Stimulated activated CD8-positive, alpha-beta memory T cell treated with anti-CD3 and anti-CD28 coated beads, Interleukin-2, amount 100 ng/mL, for 48 hours (primary cell): Measurements from ENCODE around the gene PCSK5.
A peak's percentile ranks its signal among the peaks of the same experiment; 100 is the strongest.
"Not testable (repeated sequence)": the region's sequence is repeated elsewhere in the genome, so short reads cannot be mapped to it uniquely, and the experiment has no call there.

Source experiments
- DNase-seq, 2 donors: peaks; one replicate each; pipeline ENCODE4 v3.0.0-alpha.2; 2020; ENCODE audit warnings: low read depth in 2 of 2

Gene PCSK5

DNA sequence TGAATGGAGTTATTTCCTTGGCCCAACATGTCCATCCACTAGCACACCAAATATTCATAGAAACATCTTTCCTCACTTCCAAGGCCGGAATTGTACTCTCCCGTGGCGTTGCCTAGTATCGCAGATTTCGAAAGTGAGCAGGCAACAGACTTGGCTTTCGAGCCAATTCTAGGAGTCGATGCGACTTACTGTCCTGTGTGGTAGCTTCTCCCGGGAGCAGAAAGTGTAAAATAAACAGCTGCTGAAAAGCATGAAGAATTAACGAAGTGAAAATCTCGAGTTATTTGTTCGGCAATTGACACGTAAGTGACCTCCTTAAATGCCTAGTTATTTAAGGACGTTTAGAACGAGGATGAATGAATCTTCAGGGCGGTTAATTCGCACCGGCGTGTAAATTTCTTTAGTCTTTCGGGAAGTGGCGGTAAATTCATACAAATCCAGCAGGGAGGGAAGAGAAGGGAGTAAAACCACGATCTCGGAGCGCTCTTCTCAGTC lies 449 bp upstream of the PCSK5 start:
- no peak for DNase-seq

DNA sequence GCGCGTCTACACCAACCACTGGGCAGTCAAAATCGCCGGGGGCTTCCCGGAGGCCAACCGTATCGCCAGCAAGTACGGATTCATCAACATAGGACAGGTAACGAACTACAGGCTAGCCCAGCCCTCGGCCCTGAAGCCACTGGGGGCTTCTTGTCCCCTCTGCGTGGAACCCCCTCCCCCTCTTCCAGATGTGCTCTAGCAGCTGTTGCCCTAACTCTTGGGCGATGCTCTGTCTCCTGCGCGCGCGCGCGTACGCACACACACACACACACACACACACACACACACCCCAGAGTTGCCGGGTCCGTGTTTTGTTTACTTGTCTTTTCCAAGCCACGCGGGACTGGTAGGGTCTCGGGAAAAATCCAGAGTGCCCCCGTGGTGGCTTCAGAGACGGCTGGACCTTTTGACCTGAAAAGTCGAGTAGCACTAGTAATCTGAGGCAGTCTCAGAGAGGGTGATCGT lies 836 bp downstream of the PCSK5 start:
- peak in 1 of 2 donors; percentile 35 for DNase-seq

DNA sequence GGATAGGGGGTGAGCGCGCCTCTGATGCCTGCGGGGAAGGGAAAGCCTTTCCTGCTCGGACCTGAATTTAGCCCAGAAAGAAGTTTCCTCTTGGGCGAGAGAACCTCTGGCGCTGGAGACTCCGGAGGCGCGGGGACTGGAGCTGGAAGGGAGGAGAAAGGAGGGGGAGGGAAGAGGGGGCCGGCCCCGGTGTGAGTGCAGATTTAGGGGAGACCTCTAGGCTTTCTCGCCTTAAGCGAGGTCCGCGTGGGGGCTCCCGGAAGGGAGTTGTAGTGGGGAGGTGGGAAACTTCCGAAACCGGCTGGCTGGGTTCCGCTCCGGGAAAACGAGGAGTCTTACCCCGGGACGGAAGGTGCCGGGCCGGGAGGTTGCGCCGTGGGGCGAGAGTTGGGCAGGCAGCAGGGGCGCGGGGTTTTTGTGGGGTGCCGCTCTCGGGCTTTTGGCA lies 1.3 kb downstream of the PCSK5 start:
- no peak for DNase-seq

DNA sequence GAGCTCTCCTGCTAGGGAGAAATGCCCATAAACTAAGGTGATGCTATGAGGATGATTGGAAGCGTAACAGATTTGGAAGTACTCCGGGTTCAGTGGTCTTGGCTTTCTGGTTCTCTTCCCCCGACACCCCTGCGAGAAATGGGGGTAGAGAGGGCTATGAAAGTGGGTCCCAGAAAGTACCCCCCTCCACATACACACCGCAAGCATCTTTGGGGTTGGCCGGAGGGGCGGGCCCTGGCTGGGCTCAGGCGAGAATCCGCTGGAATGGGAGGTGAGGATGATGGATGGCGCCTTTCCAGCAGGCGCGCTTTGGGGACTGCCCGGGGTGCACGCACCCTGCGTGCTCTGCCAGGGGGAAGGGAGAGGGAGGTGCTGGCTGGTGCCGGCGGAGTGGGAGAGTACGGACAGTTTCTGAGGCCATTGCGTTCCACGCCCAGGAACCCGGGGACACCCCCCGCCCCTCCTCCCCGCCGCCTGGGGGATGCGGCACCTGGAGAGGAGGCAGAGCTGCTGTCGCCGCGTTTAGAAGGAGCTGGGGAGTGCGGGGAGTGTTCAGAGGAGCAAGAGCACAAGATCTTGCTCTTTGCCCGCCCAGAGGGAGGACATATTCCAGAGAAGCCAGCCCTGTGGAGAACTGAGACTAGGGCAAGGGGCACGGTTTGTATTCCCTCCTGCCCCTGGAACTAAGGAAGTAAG lies 1.9 kb downstream of the PCSK5 start:
- peak in 1 of 2 donors; percentile 25 for DNase-seq

DNA sequence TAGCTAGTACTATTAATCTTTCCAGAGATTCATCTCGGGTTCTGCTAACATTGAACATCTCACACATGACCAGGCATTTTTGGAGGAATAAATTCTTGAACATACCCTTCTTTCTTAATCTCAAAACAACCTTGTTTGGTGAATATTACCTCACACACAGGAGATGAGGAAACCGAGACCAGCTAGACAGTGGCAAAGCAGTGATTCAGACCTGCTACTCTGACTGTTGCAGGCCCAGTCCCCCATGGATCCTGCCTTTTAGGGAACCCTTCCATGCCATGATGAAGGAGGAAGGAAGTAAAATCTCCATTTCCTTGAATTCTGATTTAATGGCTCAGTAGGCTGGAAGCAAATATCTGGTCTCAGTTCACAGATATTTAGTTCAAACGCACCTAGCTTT lies 2.6 kb downstream of the PCSK5 start:
- no peak for DNase-seq

DNA sequence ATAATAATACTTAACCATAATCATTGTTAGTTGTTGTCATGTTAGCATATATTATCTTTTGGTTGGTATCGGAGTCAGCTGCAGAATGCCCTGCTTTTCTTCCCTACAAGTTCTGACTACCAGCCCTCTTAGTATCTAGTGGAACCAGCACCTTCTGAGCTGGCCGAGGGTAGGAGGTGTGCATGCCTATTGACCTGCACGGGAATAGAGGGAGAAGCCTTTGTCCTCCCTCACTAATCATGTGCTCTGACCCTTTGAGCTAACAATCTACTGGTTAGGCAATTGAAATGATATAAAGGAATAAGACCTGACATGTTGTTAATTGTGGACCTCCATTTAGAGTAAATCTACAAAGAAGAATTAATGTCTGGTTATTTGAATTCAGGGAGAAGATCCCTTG lies 4.1 kb downstream of the PCSK5 start:
- DNase-seq, result no peak

DNA sequence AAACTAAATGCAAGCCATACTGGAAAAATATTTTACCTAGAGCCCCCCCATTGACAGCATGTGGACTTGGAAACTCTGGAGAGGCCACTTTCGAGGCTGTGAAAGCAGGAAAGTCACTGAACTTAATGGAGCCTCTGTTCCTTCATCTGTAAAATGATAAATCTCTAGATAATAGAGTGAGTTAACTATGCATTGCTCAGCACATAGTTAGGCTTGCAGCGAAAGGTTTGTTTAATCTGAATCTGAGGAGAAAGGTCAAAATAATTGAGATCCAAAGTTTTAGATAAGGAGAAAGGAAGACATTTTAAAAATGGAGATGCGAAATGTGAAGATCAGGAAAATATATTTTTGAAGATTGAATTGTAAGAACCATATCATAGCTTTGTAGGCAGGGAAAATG lies 4.6 kb downstream of the PCSK5 start:
- no peak for DNase-seq

DNA sequence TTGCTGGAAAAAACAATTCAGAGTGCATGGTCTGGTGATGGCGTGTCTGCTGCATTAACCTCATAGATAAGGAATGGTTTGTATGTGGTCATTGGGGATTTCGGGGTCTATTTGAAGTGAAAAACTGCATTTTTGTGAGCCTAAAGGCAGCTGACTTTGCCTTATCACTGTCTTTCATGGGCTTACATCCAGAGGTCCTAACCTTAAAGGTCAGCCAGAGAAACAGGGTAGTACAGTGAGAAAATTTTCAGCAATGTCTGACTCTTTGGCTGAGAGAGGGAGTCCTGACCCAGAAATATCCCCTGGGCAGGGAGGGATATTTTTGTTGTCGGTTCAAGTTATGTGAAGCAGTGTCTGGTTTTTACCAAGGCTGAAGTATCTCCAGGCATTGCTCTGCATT lies 5.7 kb downstream of the PCSK5 start:
- no peak for DNase-seq

DNA sequence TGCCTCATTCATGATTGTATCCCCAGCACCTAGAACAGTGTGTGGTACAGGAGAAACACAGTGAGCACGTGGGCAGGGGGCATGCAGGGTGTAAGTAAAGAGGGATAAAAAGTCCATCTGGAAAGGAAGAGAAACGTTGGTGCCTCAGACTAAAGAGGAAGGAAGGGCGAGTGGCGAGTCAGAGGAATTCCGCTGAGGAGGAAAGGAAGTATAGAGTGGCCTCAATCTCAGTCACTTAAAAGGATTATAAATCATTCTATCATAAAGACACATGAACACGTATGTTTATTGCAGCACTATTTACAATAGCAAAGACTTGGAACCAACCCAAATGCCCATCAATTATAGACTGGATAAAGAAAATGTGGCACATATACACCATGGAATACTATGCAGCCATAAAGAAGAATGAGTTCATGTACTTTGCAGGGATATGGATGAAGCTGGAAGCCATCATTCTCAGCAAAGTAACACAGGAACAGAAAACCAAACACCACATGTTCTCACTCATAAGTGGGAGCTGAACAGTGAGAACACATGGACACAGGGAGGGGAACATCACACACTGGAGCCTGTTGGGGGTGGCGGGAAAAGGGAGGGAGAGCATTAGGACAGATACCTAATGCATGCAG lies 10.5 kb downstream of the PCSK5 start:
- not testable (repeated sequence) for DNase-seq

DNA sequence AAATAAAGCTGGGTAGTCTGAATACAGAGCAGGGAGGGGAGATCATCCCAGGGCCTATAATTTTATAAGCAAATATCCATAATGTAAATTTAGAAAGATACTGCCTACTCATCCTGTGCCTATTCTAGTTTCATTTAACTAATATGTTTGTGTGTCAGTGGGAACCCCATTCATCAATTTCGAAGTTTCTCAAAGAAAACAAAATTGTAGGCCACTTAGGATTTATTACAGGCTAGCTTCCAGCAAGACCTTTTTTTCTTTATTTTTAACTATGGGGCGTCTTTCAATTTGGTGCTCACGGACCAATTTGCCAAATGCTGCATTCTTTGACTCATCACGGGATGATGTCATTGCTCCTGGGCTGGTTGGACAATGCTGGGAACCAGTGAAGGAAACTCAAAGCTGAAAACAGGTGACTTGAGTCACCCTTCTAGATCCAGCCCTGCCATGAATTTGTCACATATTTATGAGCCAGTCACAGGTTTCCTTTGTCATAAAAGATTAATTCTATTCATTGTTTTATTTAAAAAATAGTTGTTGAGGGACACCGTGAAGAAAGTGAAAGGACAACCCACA lies 13.4 kb downstream of the PCSK5 start:
- no peak for DNase-seq

DNA sequence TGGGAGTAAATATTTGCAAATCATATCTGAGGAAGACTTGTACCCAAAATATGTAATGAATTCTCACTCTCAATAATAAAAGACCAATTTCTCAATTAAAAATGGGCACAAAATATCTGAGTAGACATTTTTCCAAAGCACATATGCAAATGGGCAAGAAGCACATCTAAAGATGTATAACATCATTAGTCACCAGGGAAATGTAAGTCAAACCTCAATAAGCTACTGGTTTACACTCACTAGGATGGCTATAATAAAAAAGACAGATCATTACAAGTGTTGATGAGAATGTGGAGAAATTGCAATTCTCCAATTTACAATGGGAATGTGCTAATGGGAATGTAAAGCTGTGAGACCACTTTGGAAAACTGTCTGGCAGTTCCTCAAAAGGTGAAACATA lies 13.9 kb downstream of the PCSK5 start:
- no peak for DNase-seq

DNA sequence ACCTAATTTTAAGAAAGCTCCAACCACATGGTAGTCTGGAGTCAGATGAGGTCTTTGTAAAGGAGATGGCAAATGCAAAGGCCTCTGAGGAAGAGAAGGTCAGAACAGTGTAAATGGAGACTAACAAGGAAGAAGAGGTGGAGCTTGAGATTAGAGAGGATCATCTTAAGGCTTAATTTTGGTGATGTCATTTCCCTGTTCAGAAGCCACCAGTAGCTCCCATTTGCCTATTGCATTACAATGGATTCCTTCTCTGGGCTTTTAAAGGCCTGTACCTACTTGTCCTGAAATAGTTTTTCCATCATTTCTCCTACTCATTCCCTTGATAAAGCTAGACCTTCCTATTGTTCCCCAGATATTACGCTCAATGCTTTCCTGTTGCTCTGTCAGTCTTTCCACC lies 16.1 kb downstream of the PCSK5 start:
- no peak for DNase-seq

DNA sequence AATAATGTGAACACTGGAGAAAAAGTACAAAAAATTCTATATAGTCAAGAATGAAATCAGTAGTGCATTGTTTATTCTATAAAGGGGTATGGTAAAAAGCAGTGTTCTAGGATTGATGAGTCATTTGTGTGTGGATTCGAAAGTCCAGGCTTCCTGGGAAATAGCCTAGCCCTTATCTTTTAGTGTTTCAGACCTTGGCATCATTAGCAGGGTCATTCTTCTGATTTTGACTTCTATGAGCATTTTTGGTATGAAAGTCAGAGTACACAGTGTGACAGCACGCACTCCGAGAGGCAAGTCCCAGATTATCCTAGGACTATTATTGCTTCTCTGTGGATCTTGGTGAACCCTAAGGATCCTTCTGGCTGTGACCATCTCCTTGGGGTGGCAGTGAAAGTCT lies 16.9 kb downstream of the PCSK5 start:
- DNase-seq, result no peak

DNA sequence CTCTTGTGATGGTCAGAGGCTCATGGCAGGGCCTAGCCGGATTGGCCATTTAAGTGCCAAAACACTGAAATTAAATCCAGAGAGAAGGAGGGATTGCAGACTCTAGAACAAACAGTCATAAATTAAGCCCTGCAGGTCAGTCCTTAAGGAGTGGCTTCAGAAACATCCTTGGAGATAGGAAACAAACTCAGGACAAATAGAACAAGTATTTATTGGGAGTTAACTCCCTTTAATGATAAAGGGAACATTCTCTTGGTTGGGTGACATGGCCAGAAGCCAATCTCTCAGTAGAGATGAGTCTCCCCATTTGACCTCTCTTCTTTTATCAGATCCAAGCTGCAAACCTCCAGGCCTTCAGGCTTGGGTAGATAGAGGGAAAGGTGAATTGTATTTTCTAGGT lies 17.4 kb downstream of the PCSK5 start:
- DNase-seq, result no peak

DNA sequence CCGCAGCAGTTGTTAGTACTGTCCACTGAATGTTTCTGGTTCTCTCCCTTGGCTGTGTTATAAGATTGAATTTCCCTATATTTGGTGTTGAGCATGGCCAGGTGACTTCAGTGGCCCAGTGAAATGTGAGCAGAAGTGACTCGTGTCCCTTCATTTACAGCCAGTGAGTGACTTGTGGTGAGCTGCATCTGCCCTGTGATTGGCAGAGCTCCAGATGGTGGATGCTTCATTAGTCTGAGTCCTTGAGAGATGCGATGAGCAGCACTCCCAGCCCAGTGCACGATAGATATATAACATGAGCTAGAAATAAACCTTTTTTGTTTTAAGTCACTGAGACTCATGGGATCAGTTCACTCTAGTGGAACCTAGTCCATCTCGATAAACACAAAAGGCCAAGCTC lies 19.3 kb downstream of the PCSK5 start:
- no peak for DNase-seq

DNA sequence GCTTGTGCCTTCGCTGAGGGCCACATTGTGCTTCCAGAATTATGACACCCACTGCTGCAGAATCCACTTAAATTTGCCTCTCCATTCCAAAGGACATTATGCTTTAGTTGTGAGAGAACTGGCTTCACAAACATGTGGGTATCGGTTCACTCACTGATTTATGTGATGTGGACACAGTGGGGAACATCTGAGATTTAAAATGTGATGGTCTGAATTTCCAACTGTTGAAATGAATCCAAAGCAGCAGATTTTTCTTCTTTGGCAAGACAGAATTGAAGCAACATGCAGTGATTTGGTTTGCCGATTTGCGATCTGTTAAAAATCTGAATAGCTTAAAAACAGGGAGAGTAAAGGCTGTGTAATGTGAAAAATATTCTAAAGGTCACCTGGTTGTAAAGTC lies 20.3 kb downstream of the PCSK5 start:
- DNase-seq, result no peak

DNA sequence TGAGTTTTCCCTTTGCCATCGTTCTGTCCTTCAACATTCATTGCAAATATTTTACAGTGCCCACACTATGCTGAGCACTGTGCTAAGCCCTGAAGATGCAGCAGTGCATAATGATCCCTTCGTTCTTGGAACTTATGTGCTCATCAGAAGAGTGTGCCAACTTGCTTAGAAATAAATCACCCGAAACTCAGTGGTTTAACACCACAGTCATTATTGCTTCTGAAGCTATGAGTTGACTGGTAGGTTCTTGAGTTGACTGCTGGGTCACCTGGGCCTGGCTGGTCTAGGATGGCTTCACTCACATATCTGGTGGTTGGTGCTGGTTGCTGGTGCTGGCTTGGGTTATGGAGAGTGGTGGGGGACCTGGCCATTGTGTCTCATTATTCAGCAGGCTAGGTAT lies 20.9 kb downstream of the PCSK5 start:
- no peak for DNase-seq

DNA sequence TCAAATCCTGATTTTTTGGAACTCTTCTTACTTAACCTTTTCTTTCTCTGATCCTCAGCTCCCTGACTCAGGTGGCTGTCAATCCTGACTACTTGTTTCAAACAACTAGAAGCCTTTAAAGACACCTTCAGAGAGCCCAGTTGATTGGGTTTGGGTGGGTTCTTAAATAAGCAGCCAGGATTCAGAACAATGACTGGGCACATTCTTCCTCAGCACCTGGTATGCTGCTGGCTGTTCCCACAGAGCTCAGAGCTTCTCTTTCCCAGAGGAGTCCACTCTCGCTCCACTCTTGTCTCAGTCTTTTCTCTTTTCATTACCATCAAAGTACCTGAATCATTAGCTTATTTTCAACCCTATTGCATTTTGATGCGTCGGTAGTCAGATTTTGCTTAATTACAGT lies 22.5 kb downstream of the PCSK5 start:
- DNase-seq, result no peak

DNA sequence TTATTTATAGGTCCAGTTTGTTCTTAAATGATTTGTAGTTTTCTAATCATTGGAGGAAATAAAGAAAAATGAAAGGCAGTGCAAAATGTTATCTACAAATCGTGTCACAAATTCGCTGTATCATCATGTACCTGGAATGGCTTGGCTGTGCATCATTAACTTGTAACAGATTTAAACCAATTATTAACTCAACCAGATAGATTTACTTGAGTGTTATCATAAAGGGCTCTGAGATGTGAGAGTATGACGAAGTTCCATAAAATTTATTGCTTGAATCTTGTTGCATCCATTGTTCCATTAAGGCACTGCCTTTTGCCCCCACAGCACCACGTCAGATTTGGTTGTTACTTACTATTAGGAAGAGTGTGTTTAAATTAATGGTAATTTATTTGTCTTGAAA lies 23.5 kb downstream of the PCSK5 start:
- DNase-seq, result no peak

DNA sequence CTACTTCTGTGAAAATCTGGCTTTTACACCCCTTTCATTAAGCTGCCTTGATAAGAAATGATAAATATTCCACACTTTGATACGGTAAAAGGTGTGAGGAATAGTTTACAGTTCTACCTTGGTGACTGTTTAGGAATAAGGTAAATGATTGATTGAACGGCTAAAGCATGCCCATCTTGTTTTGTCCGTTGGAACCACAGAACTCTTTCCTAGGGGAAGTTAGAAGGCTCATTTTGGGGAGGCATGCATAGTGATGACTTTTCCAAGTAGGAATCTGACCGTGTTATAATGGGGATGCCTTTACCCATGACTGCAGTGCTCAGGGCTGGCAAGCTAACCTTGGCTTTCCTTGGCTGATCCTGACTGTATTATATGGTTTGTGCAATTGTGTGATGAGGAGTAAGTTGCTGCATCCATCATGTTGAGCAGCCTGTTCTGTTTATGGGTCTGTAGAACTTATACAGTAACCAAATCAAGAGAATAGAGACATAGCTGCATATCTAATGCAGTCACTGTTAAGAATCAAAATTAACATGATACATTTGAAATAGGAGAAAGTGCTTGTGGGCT lies 24.5 kb downstream of the PCSK5 start:
- no peak for DNase-seq

DNA sequence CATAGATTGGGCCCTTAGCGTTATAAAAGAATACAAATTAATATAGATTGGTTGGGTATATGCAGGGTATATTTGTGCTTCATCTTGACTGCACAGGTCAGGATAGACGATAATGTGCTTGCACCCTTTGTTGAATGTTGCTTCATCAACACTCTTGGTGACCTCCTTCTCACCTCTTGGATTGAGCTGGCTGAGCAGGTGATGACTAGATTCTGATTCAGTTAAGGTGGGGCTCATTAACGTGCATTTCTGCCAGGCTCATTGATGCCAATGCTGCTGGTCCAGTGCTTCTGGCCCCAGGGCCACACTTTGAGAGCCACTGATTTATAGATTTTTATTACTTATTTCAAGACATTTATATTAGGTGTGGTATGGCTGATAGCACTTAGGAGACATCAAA lies 27.7 kb downstream of the PCSK5 start:
- DNase-seq, result no peak

DNA sequence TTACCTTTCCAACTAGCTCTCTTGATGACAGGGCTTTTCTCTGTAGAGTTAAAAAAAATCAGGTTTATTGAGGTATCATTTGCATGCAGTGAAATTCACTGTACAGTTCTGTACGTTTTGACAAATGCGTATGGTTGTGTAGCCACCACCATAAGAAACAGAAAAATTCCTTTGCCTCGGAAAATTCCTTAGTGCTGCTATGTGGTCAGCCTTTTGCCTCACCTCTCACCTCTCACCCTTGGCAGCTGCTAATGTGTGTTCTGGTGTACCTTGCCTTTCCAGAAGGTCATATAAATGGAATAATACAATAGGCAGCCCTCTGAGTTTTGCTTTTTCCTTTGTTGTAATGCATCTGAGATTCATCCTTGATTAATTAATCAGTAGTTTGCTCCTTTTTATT lies 28.4 kb downstream of the PCSK5 start:
- DNase-seq, result no peak
